AG09319 (cell line): ENCODE measurements around the gene E4F1.

Source experiments
- DNase-seq: peaks from one replicate; pipeline ENCODE4 v3.0.0-alpha.2; 2010; ENCODE audit warnings: low read depth; ENCODE audit errors: extremely low read depth
- TF ChIP-seq, protein P1 (sequence below): IDR thresholded peaks from 2 replicates; pipeline ENCODE4 v1.5.1; 2011; ENCODE audit warnings: low read depth, mild to moderate bottlenecking, inconsistent platforms, low read length, moderate library complexity

Gene E4F1

DNA sequence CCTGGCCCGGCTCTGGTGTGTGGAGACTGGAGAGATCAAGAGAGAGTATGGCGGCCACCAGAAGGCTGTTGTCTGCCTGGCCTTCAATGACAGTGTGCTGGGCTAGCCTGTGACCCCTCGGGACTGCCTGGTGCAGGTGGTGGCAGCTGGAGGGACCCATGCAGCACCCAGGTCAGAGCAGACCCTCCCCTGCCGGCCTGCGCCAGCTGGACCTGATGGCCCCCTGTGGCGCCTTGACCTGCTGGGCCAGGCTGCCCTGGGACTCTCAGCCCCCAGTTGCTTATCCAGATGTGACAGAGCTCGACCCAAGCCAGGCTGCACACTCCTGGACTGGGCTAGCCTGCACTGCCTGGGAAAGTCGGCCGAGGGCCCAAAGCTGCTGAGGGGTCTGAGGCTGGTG is 14.6 kb upstream of the E4F1 start:
- DNase-seq = no peak
- TF ChIP-seq, protein P1, sequence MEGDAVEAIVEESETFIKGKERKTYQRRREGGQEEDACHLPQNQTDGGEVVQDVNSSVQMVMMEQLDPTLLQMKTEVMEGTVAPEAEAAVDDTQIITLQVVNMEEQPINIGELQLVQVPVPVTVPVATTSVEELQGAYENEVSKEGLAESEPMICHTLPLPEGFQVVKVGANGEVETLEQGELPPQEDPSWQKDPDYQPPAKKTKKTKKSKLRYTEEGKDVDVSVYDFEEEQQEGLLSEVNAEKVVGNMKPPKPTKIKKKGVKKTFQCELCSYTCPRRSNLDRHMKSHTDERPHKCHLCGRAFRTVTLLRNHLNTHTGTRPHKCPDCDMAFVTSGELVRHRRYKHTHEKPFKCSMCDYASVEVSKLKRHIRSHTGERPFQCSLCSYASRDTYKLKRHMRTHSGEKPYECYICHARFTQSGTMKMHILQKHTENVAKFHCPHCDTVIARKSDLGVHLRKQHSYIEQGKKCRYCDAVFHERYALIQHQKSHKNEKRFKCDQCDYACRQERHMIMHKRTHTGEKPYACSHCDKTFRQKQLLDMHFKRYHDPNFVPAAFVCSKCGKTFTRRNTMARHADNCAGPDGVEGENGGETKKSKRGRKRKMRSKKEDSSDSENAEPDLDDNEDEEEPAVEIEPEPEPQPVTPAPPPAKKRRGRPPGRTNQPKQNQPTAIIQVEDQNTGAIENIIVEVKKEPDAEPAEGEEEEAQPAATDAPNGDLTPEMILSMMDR = no peak

DNA sequence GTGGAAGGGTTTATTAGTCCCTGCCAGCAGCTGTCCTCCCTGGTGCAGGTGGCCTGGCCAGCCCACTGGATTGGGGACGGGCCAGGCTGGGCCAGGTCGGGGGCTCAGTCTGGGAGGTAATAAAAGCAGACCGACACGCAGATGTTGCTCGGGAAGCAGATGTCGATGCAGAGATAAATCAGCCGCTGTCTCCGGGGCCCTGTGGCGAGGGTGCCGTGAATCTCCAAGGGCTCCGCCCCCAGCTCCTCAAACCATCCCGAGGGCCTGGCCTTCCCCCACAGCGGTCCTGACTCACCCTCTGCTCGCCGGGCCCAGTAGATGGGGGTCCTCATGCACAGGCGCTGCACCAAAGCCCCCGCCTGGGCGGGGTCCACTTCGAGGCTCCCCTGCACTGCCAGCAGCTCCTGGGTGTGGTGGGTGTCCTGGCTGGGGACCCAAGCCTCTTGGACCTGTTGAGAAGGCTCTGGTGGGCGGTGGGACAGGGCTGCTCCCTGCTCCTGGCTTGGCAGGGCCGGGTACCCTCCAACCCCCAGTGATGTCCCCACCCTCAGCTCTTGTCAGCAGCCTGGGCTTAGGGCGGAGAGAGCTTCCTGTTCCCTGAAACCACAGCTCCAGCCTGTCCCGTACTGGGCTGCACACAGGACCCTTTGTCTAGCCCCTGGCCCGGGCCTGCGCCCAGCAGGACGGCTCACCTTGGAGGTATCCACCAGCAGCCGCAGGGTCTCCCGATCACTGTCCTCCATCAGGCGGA is 14.0 kb upstream of the E4F1 start:
- DNase-seq = no peak
- TF ChIP-seq, protein P1 = no peak

DNA sequence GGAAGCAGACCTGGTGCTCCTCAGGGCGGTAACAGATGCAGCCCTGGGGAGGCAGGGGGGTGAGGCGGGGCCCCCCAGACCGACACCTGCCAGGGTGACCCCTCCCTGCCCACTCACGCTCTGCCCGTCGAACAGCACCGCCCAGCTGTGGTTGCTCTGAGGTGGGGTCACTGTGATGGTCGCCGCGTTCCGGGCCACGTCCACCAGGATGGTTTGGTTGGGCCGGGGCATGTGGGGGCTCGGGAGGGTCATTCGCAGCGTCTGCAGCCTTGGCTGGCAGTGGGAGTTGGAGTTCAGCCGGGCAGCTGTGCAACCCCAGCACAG is 13.4 kb upstream of the E4F1 start:
- TF ChIP-seq, protein P1 = no peak
- DNase-seq = no peak

DNA sequence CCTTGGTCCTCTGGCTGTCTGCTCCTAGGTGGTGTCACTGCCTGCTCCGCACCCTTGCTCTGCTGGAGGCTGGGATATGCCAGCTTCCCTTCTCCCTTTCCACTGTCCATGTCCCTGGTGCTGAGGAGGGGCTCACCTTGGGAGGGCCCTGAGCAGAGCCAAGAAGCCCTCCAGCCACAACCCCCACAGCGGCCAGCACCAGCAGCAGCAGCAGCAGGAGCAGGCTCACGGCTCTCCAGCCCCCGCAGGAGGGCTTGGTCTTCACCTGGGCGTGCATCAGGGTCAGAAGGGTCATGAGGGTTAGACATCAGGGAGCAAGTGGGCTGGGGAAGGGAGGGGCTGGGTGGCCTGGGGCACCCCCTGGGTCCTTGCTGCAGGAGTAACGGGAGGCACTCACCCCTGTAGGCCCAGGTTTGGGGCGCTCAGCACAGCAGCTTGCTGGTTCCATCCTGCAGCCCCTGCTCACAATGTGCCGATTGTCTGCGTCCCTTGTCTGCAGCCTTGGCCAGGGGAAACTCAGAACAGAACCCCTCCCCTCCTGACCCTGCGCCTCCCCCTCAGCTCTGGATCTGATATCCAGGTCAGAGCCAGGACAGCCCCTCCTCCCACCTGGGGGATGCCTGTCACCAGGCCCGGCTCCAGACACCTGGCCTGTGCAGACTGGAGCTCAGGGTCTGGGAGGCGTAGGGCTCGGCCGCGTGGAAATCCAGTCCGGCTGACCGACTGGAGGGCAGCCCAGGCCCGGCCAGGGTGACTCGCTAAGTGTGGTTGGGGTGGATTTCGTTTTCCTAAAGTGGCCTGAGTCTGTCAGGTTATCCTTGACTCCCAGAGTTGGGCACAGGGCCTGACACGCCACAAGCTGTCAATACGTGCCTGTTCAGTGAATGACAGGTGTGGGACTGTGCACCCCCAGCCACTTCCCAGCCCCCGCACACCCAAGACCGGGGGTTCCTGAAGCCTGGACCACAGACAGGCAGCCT is 12.7 kb upstream of the E4F1 start, which contains the start of gene BRICD5:
Gene BRICD5, minus strand, starts transcription at position 478 of the 980 bp plus-strand sequence. Its CDS starts 30 bp downstream, at position 448.
- TF ChIP-seq, protein P1 = no peak
- no peak for DNase-seq

DNA sequence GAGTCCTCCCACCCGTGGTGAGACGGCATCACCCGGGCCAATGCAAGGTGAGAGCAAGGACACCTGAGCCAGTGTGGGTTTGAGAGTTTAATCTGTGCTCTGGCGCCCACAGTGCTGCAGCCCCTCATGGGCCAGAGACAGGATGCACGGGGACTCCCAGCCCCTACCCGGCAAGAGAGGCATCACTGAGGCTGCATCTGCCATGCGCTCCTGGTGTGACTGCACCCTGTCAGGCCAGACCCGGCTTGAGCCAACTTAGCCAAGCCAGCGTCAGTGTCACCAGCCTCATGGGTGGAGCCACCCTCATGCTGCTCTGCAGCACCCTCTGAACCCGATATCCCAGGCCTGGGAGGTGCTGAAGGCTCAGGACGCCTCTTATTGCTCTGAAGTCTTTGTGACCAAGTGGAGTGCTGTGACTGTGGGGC is 11.5 kb upstream of the E4F1 start:
- no peak for DNase-seq
- TF ChIP-seq, protein P1 = no peak

DNA sequence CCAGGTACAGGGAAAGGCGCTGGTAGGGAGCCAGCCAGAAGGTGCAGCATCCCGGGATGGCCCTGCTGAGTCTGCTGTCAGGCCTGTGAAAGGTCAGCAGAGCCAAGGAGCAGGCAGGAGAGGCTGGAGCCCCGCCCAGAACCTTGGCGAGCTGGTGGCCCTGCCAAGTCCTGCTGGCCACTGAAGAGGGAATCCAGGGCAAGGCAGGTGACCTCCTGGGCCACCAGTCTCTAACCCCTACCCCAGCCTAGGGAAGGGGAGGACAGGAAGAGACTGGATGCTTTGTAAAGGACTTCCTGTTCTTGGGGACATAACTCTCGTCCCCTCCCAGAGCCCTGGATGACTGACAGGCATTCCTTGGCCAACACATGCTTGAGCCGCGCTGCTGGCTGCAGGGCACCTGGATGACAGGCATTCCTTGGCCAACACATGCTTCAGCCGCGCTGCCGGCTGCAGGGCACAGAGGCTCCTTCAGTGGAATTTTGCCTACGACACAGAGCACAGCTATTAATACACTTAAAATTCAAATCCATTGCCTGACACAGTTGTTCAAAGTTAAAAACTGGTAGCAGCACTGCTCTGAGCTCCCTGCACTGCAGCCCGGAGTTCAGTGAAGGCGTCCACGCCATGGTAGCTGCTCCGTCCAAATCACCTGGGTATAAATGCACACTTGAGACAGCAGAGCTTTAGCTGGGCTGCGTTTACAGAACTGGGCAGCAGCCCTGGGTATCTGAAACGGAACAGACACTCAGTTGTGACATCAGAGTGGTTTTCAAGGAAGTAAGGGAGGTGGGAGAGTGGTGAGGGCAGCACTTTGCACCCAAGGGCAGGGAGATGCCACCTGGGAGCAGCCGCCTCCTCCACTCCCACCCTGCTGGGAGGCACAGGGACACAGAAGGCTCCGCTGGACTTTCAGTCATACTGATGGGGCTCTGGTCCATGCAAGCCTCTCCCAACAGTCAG is 10.7 kb upstream of the E4F1 start:
- TF ChIP-seq, protein P1 = no peak
- DNase-seq = no peak
